ENCODE results near the gene ZBTB5. TPM values are rescaled to one million over a fixed set of nuclear protein-coding genes. Genes with fewer than 3 reads are reported as not detected.

Gene ZBTB5
- total and polyA plus RNA-seq, 2 of the 8 experiments (the other 6 are each of a cell fraction or from before 2014, with no cell fraction given), result 13.3 to 14.5 TPM

GRCh38 chr9:37412431-37413151 lies 52.7 kb downstream of the ZBTB5 start:
- Histone ChIP-seq H3K79me1 (ENCODE audit: low read depth, low read length) (no peaks in the 10 kb centered on the region), H3K4me2 (ENCODE audit: insufficient read depth in 1 of 2, low read depth in 2 of 2, low read length in 2 of 2) (no peak overlapping the region; a peak in 1 of 4 replicates), H3K56ac (replicated peaks; ENCODE audit: insufficient read length, low read depth, low read length) (no peak overlapping the region), H3K9ac (replicated peaks in 1 of 4; ENCODE audit: extremely low read depth in 1 of 4, low read depth in 3 of 4, low read length in 3 of 4) (no peak overlapping the region), H3K9me3 (ENCODE audit: insufficient read depth in 2 of 2, low read depth in 1 of 2, low read length in 1 of 2) (no peaks in the 10 kb centered on the region), H2BK20ac (ENCODE audit: low read length) (no peak overlapping the region), H4K91ac (replicated peaks; ENCODE audit: insufficient read length, low read length) (no peak overlapping the region), H3K23me2 (ENCODE audit: low read depth, low read length) (no peaks in the 10 kb centered on the region; the same call in 1 of the 2 replicates), H2AFZ (ENCODE audit: low read length) (no peak overlapping the region), H3K18ac (ENCODE audit: extremely low read depth, low read length) (no peak overlapping the region), H3K4me1 (replicated peaks in 1 of 4; ENCODE audit: control insufficient read depth in 3 of 4, insufficient read depth in 4 of 4, low read length in 3 of 4) (peaks cover 0 to 22% (median 14%) of the 10 kb centered on the region in 4 experiments; a peak in 6 of 7 replicates), H2BK5ac (ENCODE audit: low read depth, low read length) (no peak overlapping the region), H3K4ac (replicated peaks; ENCODE audit: insufficient read length, low read depth, low read length) (no peak overlapping the region), H4K5ac (ENCODE audit: insufficient read length, low read depth, low read length) (no peak overlapping the region), H3K36me3 (ENCODE audit: control insufficient read depth in 2 of 4, insufficient read depth in 4 of 4, low read length in 3 of 4) (no peaks in the 10 kb centered on the region), H3K27ac (ENCODE audit: low read depth, low read length) (no peak overlapping the region), H4K20me1 (replicated peaks in 1 of 2; ENCODE audit: control insufficient read depth in 1 of 2, insufficient read depth in 2 of 2, low read length in 2 of 2) (no peaks in the 10 kb centered on the region), H2BK12ac (ENCODE audit: low read depth, low read length) (no peak overlapping the region; the same call in 1 of the 2 replicates), H3K14ac (ENCODE audit: insufficient read length) (no peak overlapping the region), H4K8ac (ENCODE audit: extremely low read depth, insufficient read depth, low read length) (peak overlapping the region; percentile 3; the same call in 1 of the 2 replicates), H3K23ac (ENCODE audit: insufficient read length) (no peak overlapping the region), H2BK15ac (ENCODE audit: low read length) (0 out of 2 replicates have a peak overlapping the region, but pooled peaks have one; percentile 12), H3K4me3 (ENCODE audit: extremely low read depth in 1 of 4, insufficient read depth in 2 of 4, low read depth in 3 of 4, low read length in 4 of 4) (no peak overlapping the region), H2BK120ac (replicated peaks; ENCODE audit: low read depth, low read length) (no peak overlapping the region), H3K79me2 (ENCODE audit: control insufficient read depth in 1 of 2, insufficient read depth in 2 of 2, low read length in 2 of 2) (no peaks in the 10 kb centered on the region), H3K27me3 (replicated peaks in 1 of 4; ENCODE audit: control insufficient read depth in 3 of 4, extremely low read depth in 1 of 4, insufficient read depth in 3 of 4, low read length in 3 of 4) (no peaks in the 10 kb centered on the region), H2AK5ac (ENCODE audit: low read depth, low read length) (no peak overlapping the region; the same call in 1 of the 2 replicates)
- 92% methylated on average over 17 of the region's 17 CpGs; no CpG with 5 or more reads in 1 of the 2 experiments for WGBS, 2 experiments (ENCODE audit: extremely low coverage in 1 of 2, insufficient coverage in 1 of 2, insufficient read length in 1 of 2, insufficient replicate concordance in 2 of 2, low coverage in 1 of 2, low lambda C conversion rate in 2 of 2, missing lambda C conversion rate in 1 of 2)
- DNase-seq (ENCODE audit: low read depth in 1 of 2, low spot score in 2 of 2), result no peak
- no peak for FAIRE-seq
- POLR2A ChIA-PET (ENCODE audit: partially characterized antibody), result interaction anchor here (0.7 to 2.4 kb wide), 5 partner anchors 9 to 417 kb away, joined by 3 to 13 read pairs (median 3); partner anchors contain the start of gene GRHPR
- CTCF ChIA-PET (ENCODE audit: partially characterized antibody), result interaction anchor here (0.6 to 3.6 kb wide), 10 partner anchors 10 to 455 kb away, joined by 3 to 28 read pairs (median 4); no protein-coding TSS in a partner anchor
- TF ChIP-seq CBX5 (IDR thresholded peaks at IDR 0.05; ENCODE audit: low read depth, low read length) (no peak), JUN (IDR thresholded peaks at IDR 0.05; ENCODE audit: low read depth, low read length) (no peak), POU5F1 (IDR thresholded peaks at IDR 0.05; ENCODE audit: low read depth, low read length) (no peak), EGR1 (IDR thresholded peaks at IDR 0.05; ENCODE audit: borderline replicate concordance, low read depth, low read length) (no peak), EP300 (IDR thresholded peaks at IDR 0.05; ENCODE audit: borderline replicate concordance in 1 of 2, low read depth in 2 of 2, low read length in 2 of 2) (no peak), NRF1 (IDR thresholded peaks at IDR 0.05; ENCODE audit: low read depth, low read length) (no peak)
- TF ChIP-seq, protein P1, sequence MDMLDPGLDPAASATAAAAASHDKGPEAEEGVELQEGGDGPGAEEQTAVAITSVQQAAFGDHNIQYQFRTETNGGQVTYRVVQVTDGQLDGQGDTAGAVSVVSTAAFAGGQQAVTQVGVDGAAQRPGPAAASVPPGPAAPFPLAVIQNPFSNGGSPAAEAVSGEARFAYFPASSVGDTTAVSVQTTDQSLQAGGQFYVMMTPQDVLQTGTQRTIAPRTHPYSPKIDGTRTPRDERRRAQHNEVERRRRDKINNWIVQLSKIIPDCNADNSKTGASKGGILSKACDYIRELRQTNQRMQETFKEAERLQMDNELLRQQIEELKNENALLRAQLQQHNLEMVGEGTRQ (IDR thresholded peaks at IDR 0.05; ENCODE audit: low read length), result no peak

Data from H1 (cell line).